ENCODE data around the gene OR6V1.

The OR6V1 gene

GRCh38 chr7:143015926-143016490 is 36.1 kb upstream of the OR6V1 start:
- Histone ChIP-seq H3K79me2 (ENCODE audit: control insufficient read depth, insufficient read depth, low read length, unreplicated experiment) (no peaks in the 10 kb centered on the region), H3K4me1 (ENCODE audit: control insufficient read depth, insufficient read depth, low read length, unreplicated experiment) (peaks cover 28% of the 10 kb centered on the region), H3K36me3 (ENCODE audit: insufficient read depth, low read length) (no peaks in the 10 kb centered on the region), H2AFZ (ENCODE audit: low read length, unreplicated experiment) (no peak overlapping the region), H3K27me3 (ENCODE audit: insufficient read depth, low read length) (no peaks in the 10 kb centered on the region), H3K27ac (ENCODE audit: low read depth, low read length) (no peak overlapping the region), H3K4me3 (ENCODE audit: low read depth, low read length) (no peak overlapping the region)

GRCh38 chr7:143016996-143017395 is 35.1 kb upstream of the OR6V1 start:
- H2AFZ ChIP-seq (ENCODE audit: low read length, unreplicated experiment), result no peak overlapping the region
- no peaks in the 10 kb centered on the region for H3K27me3 ChIP-seq (ENCODE audit: insufficient read depth, low read length)
- no peak overlapping the region for H3K27ac ChIP-seq (ENCODE audit: low read depth, low read length)
- H3K36me3 ChIP-seq (ENCODE audit: insufficient read depth, low read length), result no peaks in the 10 kb centered on the region
- peaks cover 28% of the 10 kb centered on the region for H3K4me1 ChIP-seq (ENCODE audit: control insufficient read depth, insufficient read depth, low read length, unreplicated experiment)
- H3K79me2 ChIP-seq (ENCODE audit: control insufficient read depth, insufficient read depth, low read length, unreplicated experiment), result no peaks in the 10 kb centered on the region
- no peak overlapping the region for H3K4me3 ChIP-seq (ENCODE audit: low read depth, low read length)

- H2AFZ ChIP-seq (ENCODE audit: low read length, unreplicated experiment), result no peak overlapping the region
- H3K27me3 ChIP-seq (ENCODE audit: insufficient read depth, low read length), result no peaks in the 10 kb centered on the region
- no peak overlapping the region for H3K27ac ChIP-seq (ENCODE audit: low read depth, low read length)
- H3K36me3 ChIP-seq (ENCODE audit: insufficient read depth, low read length), result no peaks in the 10 kb centered on the region
- H3K79me2 ChIP-seq (ENCODE audit: control insufficient read depth, insufficient read depth, low read length, unreplicated experiment), result no peaks in the 10 kb centered on the region
- H3K4me3 ChIP-seq (ENCODE audit: low read depth, low read length), result no peak overlapping the region
- H3K4me1 ChIP-seq (ENCODE audit: control insufficient read depth, insufficient read depth, low read length, unreplicated experiment), result peaks cover 18% of the 10 kb centered on the region
Measured at GRCh38 chr7:143018931-143019330, 33.2 kb upstream of the OR6V1 start.

- Histone ChIP-seq H2AFZ (ENCODE audit: low read length, unreplicated experiment) (no peak overlapping the region), H3K79me2 (ENCODE audit: control insufficient read depth, insufficient read depth, low read length, unreplicated experiment) (no peaks in the 10 kb centered on the region), H3K36me3 (ENCODE audit: insufficient read depth, low read length) (no peaks in the 10 kb centered on the region), H3K27ac (ENCODE audit: low read depth, low read length) (no peak overlapping the region), H3K27me3 (ENCODE audit: insufficient read depth, low read length) (no peaks in the 10 kb centered on the region), H3K4me3 (ENCODE audit: low read depth, low read length) (no peak overlapping the region), H3K4me1 (ENCODE audit: control insufficient read depth, insufficient read depth, low read length, unreplicated experiment) (peaks cover 4% of the 10 kb centered on the region)
Measured at GRCh38 chr7:143023047-143023446, 29.1 kb upstream of the OR6V1 start.

- H3K4me1 ChIP-seq (ENCODE audit: control insufficient read depth, insufficient read depth, low read length, unreplicated experiment), result no peaks in the 10 kb centered on the region
- H3K79me2 ChIP-seq (ENCODE audit: control insufficient read depth, insufficient read depth, low read length, unreplicated experiment), result no peaks in the 10 kb centered on the region
- H3K36me3 ChIP-seq (ENCODE audit: insufficient read depth, low read length), result no peaks in the 10 kb centered on the region
- peaks cover 4% of the 10 kb centered on the region; the same call in 1 of the 2 replicates for H3K27me3 ChIP-seq (ENCODE audit: insufficient read depth, low read length)
- H3K27ac ChIP-seq (ENCODE audit: low read depth, low read length), result no peak overlapping the region
- no peak overlapping the region for H2AFZ ChIP-seq (ENCODE audit: low read length, unreplicated experiment)
- no peak overlapping the region for H3K4me3 ChIP-seq (ENCODE audit: low read depth, low read length)
Measured at GRCh38 chr7:143025371-143025770, 26.8 kb upstream of the OR6V1 start.

- H3K27ac ChIP-seq (ENCODE audit: low read depth, low read length), result no peak within 1 kb of the TSS
- H3K27me3 ChIP-seq (ENCODE audit: insufficient read depth, low read length), result peaks cover 9% of the 10 kb centered on the region; the same call in 1 of the 2 replicates
Measured at GRCh38 chr7:143027032-143027431, 25.1 kb upstream of the OR6V1 start, which contains the start of gene OR9A2. Gene OR9A2 (minus strand): TSS chr7:143027132. CDS start chr7:143027132, 0 bp downstream.

GRCh38 chr7:143027683-143028082 is 24.5 kb upstream of the OR6V1 start:
- Histone ChIP-seq H3K4me1 (ENCODE audit: control insufficient read depth, insufficient read depth, low read length, unreplicated experiment) (no peaks in the 10 kb centered on the region), H3K79me2 (ENCODE audit: control insufficient read depth, insufficient read depth, low read length, unreplicated experiment) (no peaks in the 10 kb centered on the region), H2AFZ (ENCODE audit: low read length, unreplicated experiment) (no peak overlapping the region), H3K36me3 (ENCODE audit: insufficient read depth, low read length) (no peaks in the 10 kb centered on the region), H3K4me3 (ENCODE audit: low read depth, low read length) (no peak overlapping the region), H3K27ac (ENCODE audit: low read depth, low read length) (no peak overlapping the region), H3K27me3 (ENCODE audit: insufficient read depth, low read length) (peaks cover 15% of the 10 kb centered on the region; the same call in 1 of the 2 replicates)

More at GRCh38 chr7:143027032-143027431, 25.1 kb upstream of the OR6V1 start, which contains the start of gene OR9A2:
- Histone ChIP-seq H3K36me3 (ENCODE audit: insufficient read depth, low read length) (no peaks in the 10 kb centered on the region), H3K4me3 (ENCODE audit: low read depth, low read length) (no peak within 1 kb of the TSS), H3K79me2 (ENCODE audit: control insufficient read depth, insufficient read depth, low read length, unreplicated experiment) (no peaks in the 10 kb centered on the region), H3K4me1 (ENCODE audit: control insufficient read depth, insufficient read depth, low read length, unreplicated experiment) (no peaks in the 10 kb centered on the region), H2AFZ (ENCODE audit: low read length, unreplicated experiment) (no peak within 1 kb of the TSS)

GRCh38 chr7:143038635-143039034 is 13.5 kb upstream of the OR6V1 start:
- Histone ChIP-seq H3K4me3 (ENCODE audit: low read depth, low read length) (no peak overlapping the region), H3K36me3 (ENCODE audit: insufficient read depth, low read length) (no peaks in the 10 kb centered on the region), H2AFZ (ENCODE audit: low read length, unreplicated experiment) (no peak overlapping the region), H3K27me3 (ENCODE audit: insufficient read depth, low read length) (no peaks in the 10 kb centered on the region), H3K79me2 (ENCODE audit: control insufficient read depth, insufficient read depth, low read length, unreplicated experiment) (no peaks in the 10 kb centered on the region), H3K4me1 (ENCODE audit: control insufficient read depth, insufficient read depth, low read length, unreplicated experiment) (no peaks in the 10 kb centered on the region), H3K27ac (ENCODE audit: low read depth, low read length) (no peak overlapping the region)

GRCh38 chr7:143040209-143040715 is 11.9 kb upstream of the OR6V1 start:
- no peak overlapping the region for H2AFZ ChIP-seq (ENCODE audit: low read length, unreplicated experiment)
- H3K4me3 ChIP-seq (ENCODE audit: low read depth, low read length), result no peak overlapping the region

GRCh38 chr7:143041346-143041745 is 10.8 kb upstream of the OR6V1 start:
- no peaks in the 10 kb centered on the region for H3K79me2 ChIP-seq (ENCODE audit: control insufficient read depth, insufficient read depth, low read length, unreplicated experiment)
- H3K27ac ChIP-seq (ENCODE audit: low read depth, low read length), result no peak overlapping the region
- no peak overlapping the region for H3K4me3 ChIP-seq (ENCODE audit: low read depth, low read length)
- no peaks in the 10 kb centered on the region for H3K36me3 ChIP-seq (ENCODE audit: insufficient read depth, low read length)
- no peak overlapping the region for H2AFZ ChIP-seq (ENCODE audit: low read length, unreplicated experiment)
- H3K27me3 ChIP-seq (ENCODE audit: insufficient read depth, low read length), result no peaks in the 10 kb centered on the region
- H3K4me1 ChIP-seq (ENCODE audit: control insufficient read depth, insufficient read depth, low read length, unreplicated experiment), result no peaks in the 10 kb centered on the region

More at GRCh38 chr7:143040209-143040715, 11.9 kb upstream of the OR6V1 start:
- Histone ChIP-seq H3K79me2 (ENCODE audit: control insufficient read depth, insufficient read depth, low read length, unreplicated experiment) (no peaks in the 10 kb centered on the region), H3K27me3 (ENCODE audit: insufficient read depth, low read length) (no peaks in the 10 kb centered on the region), H3K4me1 (ENCODE audit: control insufficient read depth, insufficient read depth, low read length, unreplicated experiment) (no peaks in the 10 kb centered on the region), H3K36me3 (ENCODE audit: insufficient read depth, low read length) (no peaks in the 10 kb centered on the region), H3K27ac (ENCODE audit: low read depth, low read length) (no peak overlapping the region)

GRCh38 chr7:143042159-143042789 is 9.9 kb upstream of the OR6V1 start:
- H3K4me1 ChIP-seq (ENCODE audit: control insufficient read depth, insufficient read depth, low read length, unreplicated experiment), result no peaks in the 10 kb centered on the region
- H3K27me3 ChIP-seq (ENCODE audit: insufficient read depth, low read length), result no peaks in the 10 kb centered on the region
- H3K4me3 ChIP-seq (ENCODE audit: low read depth, low read length), result no peak overlapping the region
- H3K79me2 ChIP-seq (ENCODE audit: control insufficient read depth, insufficient read depth, low read length, unreplicated experiment), result no peaks in the 10 kb centered on the region
- no peak overlapping the region for H2AFZ ChIP-seq (ENCODE audit: low read length, unreplicated experiment)
- no peaks in the 10 kb centered on the region for H3K36me3 ChIP-seq (ENCODE audit: insufficient read depth, low read length)
- no peak overlapping the region for H3K27ac ChIP-seq (ENCODE audit: low read depth, low read length)
